Activated CD4-positive, alpha-beta T cell treated with anti-CD3 and anti-CD28 coated beads, Interleukin-2, amount 50 U/mL, for 24 hours (primary cell): ENCODE measurements around the gene RAB3A.
"Not testable (repeated sequence)": the region's sequence is repeated elsewhere in the genome, so short reads cannot be mapped to it uniquely, and the experiment has no call there.

ENCODE experiments used
- DNase-seq, 2 donors: peaks; one replicate each; pipeline ENCODE4 v3.0.0-alpha.2; 2020; ENCODE audit warnings: low read depth in 1 of 2, low spot score in 1 of 2

RAB3A gene

DNA sequence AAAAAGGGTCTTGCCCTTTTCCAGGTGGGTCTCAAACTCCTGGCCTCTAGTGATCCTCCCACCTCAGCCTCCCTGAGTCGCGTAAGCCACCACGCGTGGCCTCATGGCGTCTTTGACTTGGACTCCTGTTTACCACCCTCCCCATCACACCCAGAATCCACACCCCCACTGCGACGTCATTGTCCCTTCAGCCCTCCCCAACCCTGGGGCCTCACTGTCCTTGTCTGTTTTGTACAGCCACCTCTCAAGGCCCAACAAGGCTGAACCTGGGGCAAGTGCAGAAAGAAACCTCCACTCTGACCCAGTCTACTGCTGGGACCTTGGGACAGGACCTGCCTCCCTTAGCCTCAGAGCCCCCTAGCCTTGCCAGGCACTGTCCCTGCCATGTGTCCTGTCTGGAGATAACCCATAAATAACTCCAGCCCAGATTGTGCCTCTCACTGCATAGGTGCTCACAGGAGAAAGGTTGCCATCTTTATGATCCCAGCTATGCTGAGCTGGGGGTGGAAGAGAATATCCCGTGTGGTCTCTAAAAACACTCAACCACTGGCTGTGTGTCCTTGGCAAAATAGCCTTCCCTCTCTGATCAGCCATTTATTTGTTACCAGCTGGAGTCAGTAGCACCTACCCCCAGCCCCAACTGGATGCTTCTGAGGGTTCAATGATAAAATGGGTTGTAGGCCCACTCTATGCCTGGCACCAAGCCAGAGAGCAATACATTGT lies 32.1 kb downstream of the RAB3A start:
- no peak for DNase-seq

GRCh38 chr19:18170714-18171255 lies 33.1 kb downstream of the RAB3A start:
- no peak for DNase-seq

GRCh38 chr19:18168673-18169381 lies 35.0 kb downstream of the RAB3A start:
- no peak for DNase-seq

GRCh38 chr19:18167975-18168645 lies 35.7 kb downstream of the RAB3A start:
- no peak for DNase-seq

DNA sequence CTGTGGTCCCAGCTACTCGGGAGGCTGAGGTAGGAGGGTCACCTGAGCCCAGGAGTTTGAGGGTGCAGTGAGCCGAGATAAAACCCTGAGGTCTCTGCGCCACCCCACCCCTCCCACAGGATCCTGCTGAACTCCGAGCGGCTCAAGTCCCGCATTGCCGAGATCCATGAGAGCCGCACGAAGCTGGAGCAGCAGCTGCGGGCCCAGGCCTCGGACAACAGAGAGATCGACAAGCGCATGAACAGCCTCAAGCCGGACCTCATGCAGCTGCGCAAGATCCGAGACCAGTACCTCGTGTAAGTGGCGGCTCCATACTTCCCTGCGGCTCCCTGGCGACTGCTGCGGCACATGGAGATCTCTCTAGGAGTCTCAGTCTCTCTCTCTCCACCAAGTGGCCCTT lies 36.8 kb downstream of the RAB3A start:
- DNase-seq: no peak

GRCh38 chr19:18165794-18166544 lies 37.9 kb downstream of the RAB3A start:
- DNase-seq: no peak

GRCh38 chr19:18164072-18164471 lies 39.8 kb downstream of the RAB3A start:
- DNase-seq: no peak

GRCh38 chr19:18161636-18162002 lies 42.2 kb downstream of the RAB3A start:
- no peak for DNase-seq

- peak; percentile 66 to 72 for DNase-seq
Observed at GRCh38 chr19:18160971-18161635, 42.7 kb downstream of the RAB3A start.

- DNase-seq: no peak
Observed at GRCh38 chr19:18160493-18160970, 43.3 kb downstream of the RAB3A start.

GRCh38 chr19:18159810-18160209 lies 44.0 kb downstream of the RAB3A start:
- no peak for DNase-seq

DNA sequence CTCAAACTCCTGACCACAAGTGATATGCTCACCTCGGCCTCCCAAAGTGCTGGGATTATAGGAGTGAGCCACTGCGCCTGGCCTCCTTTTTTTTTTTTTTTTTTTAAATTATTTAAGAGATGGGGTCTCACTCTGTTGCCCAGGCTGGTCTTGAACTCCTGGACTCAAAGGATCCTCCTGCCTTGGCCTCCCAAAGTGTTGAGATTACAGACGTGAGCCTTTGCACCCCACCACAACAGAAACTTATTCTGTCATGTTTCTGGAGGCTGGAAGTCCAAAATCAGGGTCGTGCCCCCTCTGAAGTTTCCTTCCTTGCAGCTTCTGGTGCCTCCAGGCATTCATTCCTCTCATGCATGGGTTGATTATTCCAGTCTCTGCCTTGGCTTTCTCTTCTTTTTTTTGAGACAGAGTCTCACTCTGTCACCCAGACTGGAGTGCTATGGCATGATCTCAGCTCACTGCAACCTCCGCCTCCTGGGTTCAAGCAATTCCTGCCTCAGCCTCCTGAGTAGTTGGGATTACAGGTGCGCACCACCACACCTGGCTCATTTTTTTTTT lies 44.7 kb downstream of the RAB3A start:
- not testable (repeated sequence) for DNase-seq

GRCh38 chr19:18158467-18158866 lies 45.4 kb downstream of the RAB3A start:
- DNase-seq: no peak

GRCh38 chr19:18157465-18158063 lies 46.3 kb downstream of the RAB3A start:
- DNase-seq: no peak

- DNase-seq: no peak
Observed at GRCh38 chr19:18156841-18157464, 46.9 kb downstream of the RAB3A start.

DNA sequence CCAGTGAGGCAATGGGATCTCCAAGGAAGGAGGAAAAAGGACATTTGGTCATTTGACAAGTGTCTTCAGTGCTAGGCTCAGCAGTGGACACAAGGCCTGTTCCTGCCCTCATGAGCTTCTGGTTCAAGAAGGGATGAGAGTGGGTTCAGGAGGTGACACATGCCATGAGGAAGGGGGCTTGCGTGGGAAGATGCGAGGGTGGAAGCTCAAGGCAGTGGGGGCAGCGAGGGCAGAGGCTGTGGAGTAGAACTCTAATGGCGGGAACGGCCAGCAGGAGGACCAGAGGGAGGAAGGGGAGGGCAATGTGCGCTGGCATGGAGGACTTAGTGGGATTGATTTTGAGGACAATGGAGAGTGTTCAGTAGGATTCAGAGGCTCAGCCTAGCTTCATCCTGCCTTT lies 47.6 kb downstream of the RAB3A start:
- no peak for DNase-seq

DNA sequence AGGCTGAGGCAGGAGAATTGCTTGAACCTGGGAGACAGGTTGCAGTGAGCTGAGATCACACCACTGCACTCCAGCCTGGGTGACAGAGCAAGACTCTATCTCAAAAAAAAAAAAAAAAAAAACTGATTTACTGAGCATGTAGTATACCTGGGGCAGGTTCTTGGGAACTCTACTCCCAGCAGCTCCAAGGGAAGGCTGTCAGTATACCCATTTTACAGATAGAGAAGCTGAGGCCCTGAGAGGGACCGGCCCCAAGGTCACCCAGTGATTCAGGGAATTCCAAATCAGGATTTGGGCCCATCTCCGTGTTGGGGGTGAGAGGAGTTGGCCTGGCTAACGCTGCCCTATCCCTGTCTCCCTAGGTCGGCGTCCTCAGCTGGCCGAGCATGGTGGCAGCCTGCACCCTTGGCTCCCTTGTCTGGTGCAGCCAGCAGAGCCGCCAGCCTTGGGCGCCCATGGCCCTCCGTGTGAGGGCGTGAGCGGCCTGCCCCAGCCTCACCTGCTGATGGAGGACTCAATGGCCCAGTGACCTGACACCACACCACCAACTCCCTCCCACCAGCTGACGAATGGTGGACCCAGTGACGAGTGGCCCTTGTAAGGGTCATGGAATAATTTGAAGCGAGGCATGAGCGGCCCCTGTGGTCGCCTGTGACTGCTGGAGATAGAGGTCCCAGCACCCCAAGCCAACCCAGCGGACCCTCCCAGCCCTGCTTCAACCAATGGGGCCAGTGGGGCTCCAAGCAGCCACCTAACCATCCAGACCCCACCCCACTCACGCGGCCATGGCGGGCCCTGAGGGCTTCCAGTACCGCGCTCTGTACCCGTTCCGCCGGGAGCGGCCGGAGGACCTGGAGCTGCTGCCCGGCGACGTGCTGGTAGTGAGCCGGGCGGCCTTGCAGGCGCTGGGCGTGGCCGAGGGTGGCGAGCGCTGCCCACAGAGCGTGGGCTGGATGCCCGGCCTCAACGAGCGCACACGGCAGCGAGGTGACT lies 48.5 kb downstream of the RAB3A start:
- DNase-seq: no peak

GRCh38 chr19:18153556-18154134 lies 50.2 kb downstream of the RAB3A start:
- DNase-seq: no peak
